OCI-LY7 (cell line): ENCODE measurements around the gene NPB. TPM values are rescaled to one million over a fixed set of nuclear protein-coding genes. Genes with fewer than 3 reads are reported as not detected.

Experiments used
- BruUV-seq: library from RNA; stranded (reverse); fragments of 400-500 nt; replicated peaks from 2 replicates; lab custom pipeline; 2021; lab: Mats Ljungman, UMichigan
- CTCF ChIA-PET: fragments of 300-600 bp; sonication (Branson Sonifier 250); formaldehyde crosslinking; loops from one replicate; lab custom pipeline; 2022; ENCODE audit warnings: antibody characterized with exemption; ENCODE audit not compliant: unreplicated experiment; lab: Charles Lee
- POLR2A ChIA-PET: fragments of 300-600 bp; sonication (Branson Sonifier 250); formaldehyde crosslinking; loops from one replicate; lab custom pipeline; 2022; ENCODE audit warnings: antibody characterized with exemption; lab: Charles Lee
- DNase-seq: peaks from one replicate; pipeline ENCODE4 v3.0.0-alpha.2; 2015; ENCODE audit warnings: low spot score
- H2AFZ ChIP-seq: fragments of 200-600 bp; sonication (generic), shearing (Covaris generic); 2 replicates; pipeline ENCODE4 v1.6.1; 2014; ENCODE audit warnings: mild to moderate bottlenecking, antibody characterized with exemption, low read length, moderate library complexity
- H3K27ac ChIP-seq: fragments of 200-600 bp; sonication (generic); 2 replicates; pipeline ENCODE4 v1.5.1; 2014; ENCODE audit warnings: mixed run types, low read depth, mild to moderate bottlenecking, moderate library complexity, low read length, inconsistent platforms; ENCODE audit not compliant: poor library complexity, severe bottlenecking
- H3K36me3 ChIP-seq: fragments of 200-600 bp; sonication (generic); 2 replicates; pipeline ENCODE4 v1.6.1; 2014; ENCODE audit warnings: mild to moderate bottlenecking, antibody characterized with exemption, low read length, moderate library complexity, mixed read lengths; ENCODE audit not compliant: insufficient read depth
- H3K4me1 ChIP-seq: fragments of 200-600 bp; sonication (generic); 2 replicates; pipeline ENCODE4 v1.5.1; 2014; ENCODE audit warnings: mild to moderate bottlenecking, low read length; ENCODE audit not compliant: insufficient read depth, poor library complexity, severe bottlenecking
- H3K4me2 ChIP-seq: fragments of 200-600 bp; sonication (generic); 2 replicates; pipeline ENCODE4 v1.6.1; 2014; ENCODE audit warnings: mild to moderate bottlenecking, low read length
- H3K4me3 ChIP-seq: fragments of 200-600 bp; sonication (generic); 2 replicates; pipeline ENCODE4 v1.5.1; 2014; ENCODE audit warnings: mild to moderate bottlenecking, low read depth, low read length; ENCODE audit not compliant: poor library complexity, severe bottlenecking
- H3K79me2 ChIP-seq: fragments of 200-600 bp; sonication (generic); 2 replicates; pipeline ENCODE4 v1.6.1; 2016; ENCODE audit warnings: low read depth, mild to moderate bottlenecking, low read length, moderate library complexity, mixed read lengths; ENCODE audit not compliant: insufficient read depth
- H3K9me2 ChIP-seq: fragments of 200-600 bp; sonication (generic); 2 replicates; pipeline ENCODE4 v1.6.1; 2016; ENCODE audit warnings: mild to moderate bottlenecking, low read length, mixed read lengths; ENCODE audit not compliant: insufficient read depth
- H3K9me3 ChIP-seq: fragments of 200-600 bp; sonication (generic); 2 replicates; pipeline ENCODE4 v1.6.1; 2014; ENCODE audit warnings: mild to moderate bottlenecking, mixed run types, low read length, mixed read lengths
- H4K20me1 ChIP-seq: fragments of 200-600 bp; sonication (generic); 2 replicates; pipeline ENCODE4 v1.6.1; 2014; ENCODE audit warnings: mild to moderate bottlenecking, antibody characterized with exemption, low read length, moderate library complexity, mixed read lengths; ENCODE audit not compliant: insufficient read depth
- EZH2phosphoT487 ChIP-seq: fragments of 200-600 bp; sonication (generic); IDR thresholded peaks from 2 replicates; pipeline ENCODE4 v1.6.1; 2018; ENCODE audit warnings: low read depth, borderline replicate concordance, mild to moderate bottlenecking, mixed run types, antibody characterized with exemption, low read length, moderate library complexity, mixed read lengths
- intact Hi-C: fragments of 100-400 bp; cut with micrococcal nuclease; formaldehyde crosslinking; loops from one replicate; pipeline ENCODE4 v1.10.0; 2022; ENCODE audit not compliant: unreplicated experiment
- total RNA-seq, 2 experiments: library from RNA; depleted of rRNA in 1 of 2; stranded (reverse); fragments of >200 nt in 1 of 2; shearing (Covaris generic) in 1 of 2; gene quantifications; 2 replicates each; pipeline ENCODE4 v1.2.3, GENCODE V29; 2014 to 2022
- TF ChIP-seq, protein P1 (sequence below): fragments of 200-600 bp; sonication (generic); conservative IDR thresholded peaks from 2 replicates; pipeline ENCODE4 v1.5.1; 2014; ENCODE audit warnings: mild to moderate bottlenecking, antibody characterized with exemption, low read length, moderate library complexity, mixed read lengths

The NPB gene
- total RNA-seq, 2 experiments from 2014 or later = 2.8 to 3.2 TPM

DNA sequence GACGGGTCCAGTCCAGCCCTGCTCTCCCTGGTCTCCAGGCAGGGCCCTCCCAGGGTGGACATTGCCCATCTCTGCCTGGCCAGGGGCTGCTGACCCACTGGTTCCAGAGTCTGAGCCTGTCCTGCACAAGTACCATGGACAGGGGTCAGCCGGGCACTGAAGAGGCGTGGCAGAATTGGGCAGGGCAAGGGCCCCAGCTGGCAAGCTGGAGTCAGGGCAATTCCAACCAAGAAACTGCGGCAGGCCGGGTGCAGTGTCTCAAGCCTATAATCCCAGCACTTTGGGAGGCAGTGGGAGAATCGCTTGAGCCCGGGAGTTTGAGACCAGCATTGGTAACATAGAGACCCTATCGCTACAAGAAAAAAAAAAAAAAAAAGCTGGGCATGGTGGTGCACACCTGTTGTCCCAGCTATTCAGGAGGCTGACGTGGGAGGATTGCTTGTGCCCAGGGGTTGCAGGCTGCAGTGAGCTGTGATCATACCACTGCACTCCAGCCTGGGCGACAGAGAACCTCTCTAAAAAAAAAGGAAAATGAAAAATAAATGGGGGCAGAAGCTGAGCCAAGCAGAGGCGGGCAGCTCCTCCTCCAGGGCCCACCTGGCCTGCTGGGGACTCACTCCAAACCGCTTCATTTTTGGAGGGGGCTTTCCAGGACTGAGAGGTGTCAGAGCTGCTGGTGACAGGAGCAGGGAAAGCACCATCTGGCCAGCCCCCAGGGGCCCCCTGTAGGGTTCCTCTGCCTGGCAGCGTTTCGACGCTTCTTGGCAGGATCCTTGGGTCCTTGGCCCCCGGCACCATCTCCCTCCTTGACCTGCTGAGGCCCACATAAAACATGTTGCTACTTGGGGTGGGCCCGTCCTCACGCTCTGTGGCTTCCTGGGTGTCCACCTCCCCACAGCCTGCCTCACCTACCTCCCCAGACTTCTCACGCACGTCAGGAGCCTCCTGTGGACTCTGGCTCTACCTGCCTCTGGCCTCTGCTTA is 28.4 kb downstream of the NPB start:
- DNase-seq = no peak

DNA sequence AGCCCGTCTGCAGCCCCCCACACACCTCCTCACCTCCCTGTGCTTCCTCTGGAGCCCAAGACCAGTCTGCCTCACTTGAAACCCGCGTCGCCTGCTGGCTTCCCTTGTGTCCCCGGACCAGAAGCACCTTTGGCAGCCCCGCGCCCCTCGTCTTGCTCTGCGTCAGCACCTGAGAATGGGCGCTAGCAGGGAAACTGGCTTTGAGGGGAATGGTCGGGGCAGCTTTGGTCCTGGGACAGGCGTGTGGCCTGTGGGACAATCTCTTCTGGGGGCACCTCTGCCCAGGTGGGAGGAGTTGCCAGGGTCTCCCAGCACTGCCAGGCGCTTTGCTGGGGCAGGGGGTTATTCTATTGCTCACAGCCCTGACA is 29.1 kb downstream of the NPB start:
- intact Hi-C loops = no loop called here
- peaks cover 20% of the 10 kb centered on the region for H3K4me1 ChIP-seq
- H3K4me3 ChIP-seq = no peak overlapping the region
- no peaks in the 10 kb centered on the region for H3K9me2 ChIP-seq
- H3K9me3 ChIP-seq = no peaks in the 10 kb centered on the region
- H3K4me2 ChIP-seq = no peak overlapping the region
- H3K79me2 ChIP-seq = peaks cover 10% of the 10 kb centered on the region
- no peak for DNase-seq
- H4K20me1 ChIP-seq = no peaks in the 10 kb centered on the region
- peaks cover 30% of the 10 kb centered on the region for H3K36me3 ChIP-seq
- TF ChIP-seq, protein P1, sequence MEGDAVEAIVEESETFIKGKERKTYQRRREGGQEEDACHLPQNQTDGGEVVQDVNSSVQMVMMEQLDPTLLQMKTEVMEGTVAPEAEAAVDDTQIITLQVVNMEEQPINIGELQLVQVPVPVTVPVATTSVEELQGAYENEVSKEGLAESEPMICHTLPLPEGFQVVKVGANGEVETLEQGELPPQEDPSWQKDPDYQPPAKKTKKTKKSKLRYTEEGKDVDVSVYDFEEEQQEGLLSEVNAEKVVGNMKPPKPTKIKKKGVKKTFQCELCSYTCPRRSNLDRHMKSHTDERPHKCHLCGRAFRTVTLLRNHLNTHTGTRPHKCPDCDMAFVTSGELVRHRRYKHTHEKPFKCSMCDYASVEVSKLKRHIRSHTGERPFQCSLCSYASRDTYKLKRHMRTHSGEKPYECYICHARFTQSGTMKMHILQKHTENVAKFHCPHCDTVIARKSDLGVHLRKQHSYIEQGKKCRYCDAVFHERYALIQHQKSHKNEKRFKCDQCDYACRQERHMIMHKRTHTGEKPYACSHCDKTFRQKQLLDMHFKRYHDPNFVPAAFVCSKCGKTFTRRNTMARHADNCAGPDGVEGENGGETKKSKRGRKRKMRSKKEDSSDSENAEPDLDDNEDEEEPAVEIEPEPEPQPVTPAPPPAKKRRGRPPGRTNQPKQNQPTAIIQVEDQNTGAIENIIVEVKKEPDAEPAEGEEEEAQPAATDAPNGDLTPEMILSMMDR = no peak
- no peak for TF ChIP-seq EZH2phosphoT487
- ChIA-PET CTCF (no interaction called here), POLR2A (no interaction called here)
- no peak overlapping the region for H3K27ac ChIP-seq
- BruUV-seq = no TSS peak
- H2AFZ ChIP-seq = no peak overlapping the region

More for the DNA sequence above, 28.4 kb downstream of the NPB start:
- no peaks in the 10 kb centered on the region for H3K9me2 ChIP-seq
- peaks cover 18% of the 10 kb centered on the region for H3K79me2 ChIP-seq
- no peak overlapping the region for H3K27ac ChIP-seq
- no peak overlapping the region for H3K4me3 ChIP-seq
- no peak overlapping the region for H3K4me2 ChIP-seq
- H3K9me3 ChIP-seq = no peaks in the 10 kb centered on the region
- H3K4me1 ChIP-seq = peaks cover 20% of the 10 kb centered on the region
- H4K20me1 ChIP-seq = no peaks in the 10 kb centered on the region
- intact Hi-C loops = no loop called here
- CTCF ChIA-PET = no interaction called here
- TF ChIP-seq EZH2phosphoT487 = no peak
- TF ChIP-seq, protein P1 = no peak
- H2AFZ ChIP-seq = no peak overlapping the region
- BruUV-seq = TSS peak; percentile 62
- H3K36me3 ChIP-seq = peaks cover 26% of the 10 kb centered on the region
- POLR2A ChIA-PET = interaction anchor here (0.7 kb wide), 1 partner anchor 235 kb away, joined by 3 read pairs; no protein-coding TSS in a partner anchor
